Activated naive CD8-positive, alpha-beta T cell treated with anti-CD3 and anti-CD28 coated beads, Interleukin-2, amount 10 ng/mL, durations not matched to agents 7 days and 5 days (primary cell): Measurements from ENCODE around the gene MMP3. TPM values are rescaled to one million over a fixed set of nuclear protein-coding genes. Genes with fewer than 3 reads are reported as not detected.

Experiments used
- ATAC-seq: fragments of 150-1000 bp; cut with Tn5 transposase; one replicate; pipeline ENCODE4 v1.10.0; 2021; ENCODE audit warnings: low read depth, moderate library complexity
- POLR2A ChIA-PET: fragments of 350-600 bp; sonication (Branson Sonifier 250); formaldehyde crosslinking; loops from one replicate; lab custom pipeline; 2021; ENCODE audit warnings: antibody characterized with exemption; lab: Charles Lee
- DNase-seq: peaks from one replicate; pipeline ENCODE4 v3.0.0; 2021
- H3K27ac Mint-ChIP-seq: one replicate; pipeline ENCODE4 v1.8.0; 2022; ENCODE audit warnings: mild to moderate bottlenecking, mixed read lengths
- H3K27me3 Mint-ChIP-seq: one replicate; pipeline ENCODE4 v1.8.0; 2022; ENCODE audit warnings: mild to moderate bottlenecking, moderate library complexity, mixed read lengths
- H3K36me3 Mint-ChIP-seq: one replicate; pipeline ENCODE4 v1.8.0; 2021; ENCODE audit warnings: mild to moderate bottlenecking, mixed read lengths
- H3K4me1 Mint-ChIP-seq: one replicate; pipeline ENCODE4 v1.8.0; 2021; ENCODE audit warnings: mixed read lengths
- H3K4me3 Mint-ChIP-seq: one replicate; pipeline ENCODE4 v1.8.0; 2022; ENCODE audit warnings: mild to moderate bottlenecking, moderate library complexity, mixed read lengths
- H3K9me3 Mint-ChIP-seq: one replicate; pipeline ENCODE4 v1.8.0; 2021; ENCODE audit warnings: mixed read lengths
- total RNA-seq, 2 experiments: library from RNA; stranded (reverse); gene quantifications; one replicate each; pipeline ENCODE4 v1.2.3, GENCODE V29; 2021

Gene MMP3
- total RNA-seq, 2 experiments from 2014 or later = not detected

DNA sequence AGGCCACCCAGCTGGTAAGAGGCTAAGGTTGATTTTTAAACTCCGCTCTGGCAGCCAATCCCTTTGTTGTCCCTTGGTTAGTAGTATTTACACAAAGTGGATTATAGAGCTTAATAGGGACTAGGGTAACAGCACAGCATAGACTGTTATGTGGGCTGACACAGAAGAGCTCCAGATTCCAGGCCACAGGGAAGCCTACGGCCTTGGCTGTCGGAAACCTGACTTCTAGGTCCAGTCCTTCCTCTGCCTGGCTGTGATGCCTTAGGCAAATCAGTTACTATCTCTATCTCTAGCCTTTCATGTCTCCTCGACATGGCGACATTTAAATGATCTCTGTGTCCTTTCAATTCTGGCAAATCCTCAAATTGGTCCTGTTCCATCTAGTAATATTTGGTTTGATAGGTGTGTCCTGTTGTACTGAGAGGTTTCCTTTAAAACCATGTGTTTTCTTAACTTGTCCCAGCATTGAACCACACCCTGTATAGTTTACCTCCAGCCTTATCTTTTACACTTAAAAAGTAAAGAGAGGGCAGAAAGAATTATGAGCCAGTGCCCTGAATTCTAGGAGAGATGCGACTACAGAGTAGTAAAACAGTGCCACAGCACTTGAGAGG, 49.6 kb downstream of the MMP3 start:
- Mint-ChIP-seq H3K9me3 (no peaks in the 10 kb centered on the region), H3K27me3 (no peaks in the 10 kb centered on the region), H3K36me3 (no peaks in the 10 kb centered on the region), H3K27ac (no peak overlapping the region), H3K4me3 (no peak overlapping the region), H3K4me1 (no peaks in the 10 kb centered on the region)
- DNase-seq (no peak), ATAC-seq (no peak)
- POLR2A ChIA-PET = no interaction called here

DNA sequence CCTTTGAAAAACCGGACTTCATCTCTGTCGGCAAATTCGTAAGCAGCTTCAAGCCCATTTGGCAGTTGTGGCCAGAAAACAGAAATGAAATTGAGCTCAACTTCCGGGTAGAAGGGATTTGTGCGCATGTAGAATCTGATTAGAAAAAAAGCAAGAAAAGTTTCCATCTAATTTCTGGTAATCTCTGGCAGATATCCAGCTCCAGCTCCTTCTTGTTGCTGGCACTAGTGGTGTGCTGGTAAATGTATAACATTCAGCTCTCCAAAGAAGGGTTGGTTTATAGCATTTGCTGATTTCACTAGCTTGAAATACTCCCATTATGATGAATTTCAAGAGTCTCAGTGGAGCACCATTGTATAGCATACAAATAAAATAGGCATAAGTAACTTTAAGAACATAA, 50.8 kb downstream of the MMP3 start:
- no peak overlapping the region for H3K27ac Mint-ChIP-seq
- ATAC-seq = no peak
- H3K36me3 Mint-ChIP-seq = no peaks in the 10 kb centered on the region
- H3K4me3 Mint-ChIP-seq = no peak overlapping the region
- DNase-seq = no peak
- no peaks in the 10 kb centered on the region for H3K9me3 Mint-ChIP-seq
- no peaks in the 10 kb centered on the region for H3K27me3 Mint-ChIP-seq
- POLR2A ChIA-PET = no interaction called here
- H3K4me1 Mint-ChIP-seq = no peaks in the 10 kb centered on the region

DNA sequence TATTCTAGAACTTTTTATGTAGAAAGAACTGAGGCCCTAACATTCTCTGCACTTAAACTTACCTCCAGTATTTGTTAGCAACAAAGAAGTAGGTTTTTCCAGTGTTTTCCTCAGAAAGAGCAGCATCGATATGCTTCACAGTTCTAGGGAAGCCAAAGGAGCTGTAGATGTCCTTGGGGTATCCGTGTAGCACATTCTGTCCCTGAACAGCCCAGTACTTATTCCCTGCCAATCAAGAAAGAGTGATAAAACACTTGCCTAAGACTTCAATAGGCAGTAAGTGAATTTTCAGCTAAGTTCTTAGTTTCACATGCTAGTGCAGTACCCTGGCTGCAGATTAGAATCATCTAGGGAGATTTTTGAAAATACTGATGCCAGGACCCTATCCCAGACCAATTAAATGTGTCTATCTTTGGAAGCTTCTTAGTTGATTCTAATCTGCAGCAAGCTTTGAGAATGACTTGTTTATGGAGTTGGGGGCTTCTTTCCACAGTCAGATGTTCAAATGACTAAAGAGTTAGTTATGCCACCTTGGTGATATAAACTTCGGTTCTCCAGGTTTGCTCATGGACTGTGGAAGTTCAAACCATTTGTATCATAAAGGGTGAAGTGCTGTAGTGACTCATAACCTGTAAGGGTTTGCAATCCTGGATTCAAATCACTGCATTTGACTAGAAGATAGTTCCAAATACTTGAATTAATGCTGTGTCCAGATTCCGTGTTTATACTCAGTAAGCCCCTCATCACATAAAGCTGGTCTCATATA, 52.0 kb downstream of the MMP3 start:
- DNase-seq (no peak), ATAC-seq (no peak)
- Mint-ChIP-seq H3K36me3 (no peaks in the 10 kb centered on the region), H3K9me3 (no peaks in the 10 kb centered on the region), H3K4me1 (no peaks in the 10 kb centered on the region), H3K4me3 (no peak overlapping the region), H3K27me3 (no peaks in the 10 kb centered on the region), H3K27ac (no peak overlapping the region)
- POLR2A ChIA-PET = no interaction called here

DNA sequence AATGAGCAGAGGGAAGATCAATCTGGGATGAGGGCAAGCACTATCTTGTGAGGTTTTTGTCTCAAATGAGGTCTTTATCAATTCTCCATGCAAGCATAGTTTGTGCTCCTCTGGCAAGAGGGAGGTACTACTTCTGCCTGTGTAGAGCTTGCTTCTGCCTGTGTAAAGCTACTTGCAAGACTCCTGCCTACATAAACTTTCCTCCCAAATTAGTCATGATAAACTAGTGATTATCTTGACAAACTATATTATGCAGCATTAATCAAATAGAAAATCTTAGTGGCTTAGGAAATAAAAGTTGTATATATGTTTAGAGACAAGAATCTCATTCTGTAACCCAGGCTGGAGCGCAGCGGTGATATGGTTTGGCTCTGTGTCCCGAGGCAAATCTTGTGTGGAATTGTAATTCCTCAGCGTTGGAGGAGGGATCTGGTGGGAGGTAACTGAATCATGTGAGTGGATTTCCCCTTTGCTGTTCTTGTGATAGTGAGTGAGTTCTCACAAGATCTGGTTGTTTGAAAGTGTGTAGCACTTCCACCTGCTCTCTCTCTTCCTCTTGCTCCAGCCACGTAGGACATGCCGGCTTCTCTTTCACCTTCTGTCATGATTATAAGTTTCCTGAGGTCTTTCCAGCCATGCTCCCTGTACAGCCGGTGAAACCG, 54.9 kb downstream of the MMP3 start:
- ATAC-seq (no peak), DNase-seq (no peak)
- Mint-ChIP-seq H3K9me3 (no peaks in the 10 kb centered on the region), H3K27ac (no peak overlapping the region), H3K36me3 (no peaks in the 10 kb centered on the region), H3K4me3 (no peak overlapping the region), H3K4me1 (no peaks in the 10 kb centered on the region), H3K27me3 (no peaks in the 10 kb centered on the region)
- POLR2A ChIA-PET = no interaction called here

Other genes starting within 250 kb of the MMP3 start
- gene MMP20, start 218.3 kb downstream of the MMP3 start, total RNA-seq = not detected
- not detected for gene MMP27, start 137.8 kb downstream of the MMP3 start, total RNA-seq
- gene MMP8, start 118.7 kb downstream of the MMP3 start, total RNA-seq = not detected
- gene MMP10, start 63.0 kb downstream of the MMP3 start, total RNA-seq = not detected
- not detected for gene MMP1, start 45.4 kb downstream of the MMP3 start, total RNA-seq
- not detected for gene MMP12, start 31.4 kb upstream of the MMP3 start, total RNA-seq
- not detected for gene MMP13, start 112.1 kb upstream of the MMP3 start, total RNA-seq
- gene DCUN1D5, start 248.6 kb upstream of the MMP3 start, total RNA-seq = 10 to 100 TPM; 23.1 to 25.9 TPM